ENCODE measurements around the gene KAT2B. TPM values are rescaled to one million over a fixed set of nuclear protein-coding genes. Genes with fewer than 3 reads are reported as not detected.

Gene KAT2B
- total and polyA plus RNA-seq, 4 donors, result 9.3 to 42.6 (median 17.3) TPM

GRCh38 chr3:20161714-20162113 is 121.5 kb downstream of the KAT2B start:
- Histone ChIP-seq H3K27me3 (ENCODE audit: control insufficient read depth in 3 of 3, insufficient read depth in 3 of 3, low read length in 2 of 3) (no peaks in the 10 kb centered on the region), H3K4me3 (no peak overlapping the region), H3K9ac (ENCODE audit: insufficient read depth in 1 of 2, low read length in 2 of 2) (no peak overlapping the region), H3K4me1 (ENCODE audit: control insufficient read depth in 5 of 5, insufficient read depth in 5 of 5, low read length in 5 of 5) (peaks cover 0 to 4% (median 0%) of the 10 kb centered on the region in 5 donors), H3K36me3 (ENCODE audit: control insufficient read depth in 4 of 4, insufficient read depth in 4 of 4, low read length in 4 of 4) (peaks cover 0 to 2% (median 0%) of the 10 kb centered on the region in 4 donors), H3K27ac (ENCODE audit: low read depth in 1 of 2, low read length in 1 of 2) (no peak overlapping the region), H3K9me3 (ENCODE audit: control insufficient read depth in 4 of 4, insufficient read depth in 3 of 4, low read length in 3 of 4) (no peaks in the 10 kb centered on the region)
- TF ChIP-seq CTCF (IDR thresholded peaks at IDR 0.05; ENCODE audit: control extremely low read depth, extremely low read depth), result no peak
- ATAC-seq (ENCODE audit: insufficient read depth, low FRiP score) (no peak), DNase-seq (no peak)
- WGBS, 2 donors, result 91 to 99% methylated on average over 2 of the region's 2 CpGs

GRCh38 chr3:20173844-20174410 is 133.7 kb downstream of the KAT2B start:
- DNase-seq (no peak), ATAC-seq (ENCODE audit: insufficient read depth, low FRiP score) (no peak)
- H3K9me3 ChIP-seq (ENCODE audit: control insufficient read depth in 4 of 4, insufficient read depth in 3 of 4, low read length in 3 of 4), result no peaks in the 10 kb centered on the region
- H3K27me3 ChIP-seq (ENCODE audit: control insufficient read depth in 3 of 3, insufficient read depth in 3 of 3, low read length in 2 of 3), result no peaks in the 10 kb centered on the region
- no peak for TF ChIP-seq CTCF (IDR thresholded peaks at IDR 0.05; ENCODE audit: control extremely low read depth, extremely low read depth)
- no peaks in the 10 kb centered on the region for H3K4me1 ChIP-seq (ENCODE audit: control insufficient read depth in 5 of 5, insufficient read depth in 5 of 5, low read length in 5 of 5)
- H3K4me3 ChIP-seq, result no peak overlapping the region
- 94% methylated on average over 4 of the region's 4 CpGs for WGBS, 2 donors
- peaks cover 0 to 3% (median under 1%) of the 10 kb centered on the region in 4 donors for H3K36me3 ChIP-seq (ENCODE audit: control insufficient read depth in 4 of 4, insufficient read depth in 4 of 4, low read length in 4 of 4)
- no peak overlapping the region for H3K9ac ChIP-seq (ENCODE audit: insufficient read depth in 1 of 2, low read length in 2 of 2)
- no peak overlapping the region for H3K27ac ChIP-seq (ENCODE audit: low read depth in 1 of 2, low read length in 1 of 2)

DNA sequence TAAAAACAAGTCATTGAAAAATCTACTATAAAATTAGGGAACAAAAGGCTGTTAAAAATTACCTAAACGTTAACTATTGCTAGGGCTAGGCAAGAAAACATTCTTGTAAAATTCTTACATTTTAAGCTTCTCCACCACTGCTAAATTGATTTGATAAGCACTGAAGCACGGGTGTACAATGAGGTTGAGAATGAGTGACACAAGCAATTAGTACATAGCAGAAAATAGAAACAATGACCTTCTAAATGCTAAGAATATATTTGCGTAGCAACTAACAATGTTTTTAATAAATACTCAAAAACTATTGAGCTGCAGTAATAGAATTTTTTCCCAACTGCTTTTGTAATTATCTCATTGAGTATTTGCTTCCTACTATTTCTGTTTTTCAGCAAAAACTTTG is 141.0 kb downstream of the KAT2B start:
- no peak for ATAC-seq (ENCODE audit: insufficient read depth, low FRiP score)
- H3K36me3 ChIP-seq (ENCODE audit: control insufficient read depth in 4 of 4, insufficient read depth in 4 of 4, low read length in 4 of 4), result peaks cover 0 to 12% (median 2%) of the 10 kb centered on the region in 4 donors
- no peak overlapping the region for H3K4me3 ChIP-seq
- H3K9ac ChIP-seq (ENCODE audit: insufficient read depth in 1 of 2, low read length in 2 of 2), result no peak overlapping the region
- H3K9me3 ChIP-seq (ENCODE audit: control insufficient read depth in 4 of 4, insufficient read depth in 3 of 4, low read length in 3 of 4), result no peaks in the 10 kb centered on the region
- no peak overlapping the region for H3K27ac ChIP-seq (ENCODE audit: low read depth in 1 of 2, low read length in 1 of 2)
- H3K4me1 ChIP-seq (ENCODE audit: control insufficient read depth in 5 of 5, insufficient read depth in 5 of 5, low read length in 5 of 5), result peaks cover 0 to 7% (median 0%) of the 10 kb centered on the region in 5 donors
- no peak for DNase-seq
- no peak for TF ChIP-seq CTCF (IDR thresholded peaks at IDR 0.05; ENCODE audit: control extremely low read depth, extremely low read depth)
- WGBS, 2 donors, result 88 to 90% methylated on average over 3 of the region's 3 CpGs
- H3K27me3 ChIP-seq (ENCODE audit: control insufficient read depth in 3 of 3, insufficient read depth in 3 of 3, low read length in 2 of 3), result no peaks in the 10 kb centered on the region

DNA sequence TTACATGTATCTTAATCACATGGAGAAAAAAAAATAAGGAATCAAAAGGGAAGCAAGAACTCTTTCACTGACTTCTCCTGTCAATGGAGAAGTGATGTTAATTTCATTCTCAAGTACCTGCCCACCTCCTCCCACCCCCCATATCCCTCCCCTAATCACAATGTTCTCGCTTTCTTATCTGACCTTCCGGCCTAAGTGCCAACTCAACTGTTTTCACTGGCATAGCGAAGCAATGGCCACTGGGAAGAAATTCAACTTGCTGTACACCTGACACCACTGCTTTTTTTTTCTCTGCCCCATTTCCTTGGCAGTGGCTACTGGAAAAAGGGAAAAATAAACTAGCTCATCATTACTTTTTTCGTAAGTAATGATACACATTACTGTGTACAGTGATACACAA is 142.0 kb downstream of the KAT2B start:
- Histone ChIP-seq H3K9me3 (ENCODE audit: control insufficient read depth in 4 of 4, insufficient read depth in 3 of 4, low read length in 3 of 4) (no peaks in the 10 kb centered on the region), H3K36me3 (ENCODE audit: control insufficient read depth in 4 of 4, insufficient read depth in 4 of 4, low read length in 4 of 4) (peaks cover 0 to 12% (median 2%) of the 10 kb centered on the region in 4 donors), H3K27ac (ENCODE audit: low read depth in 1 of 2, low read length in 1 of 2) (no peak overlapping the region), H3K4me1 (ENCODE audit: control insufficient read depth in 5 of 5, insufficient read depth in 5 of 5, low read length in 5 of 5) (peaks cover 0 to 12% (median 1%) of the 10 kb centered on the region in 5 donors), H3K9ac (ENCODE audit: insufficient read depth in 1 of 2, low read length in 2 of 2) (no peak overlapping the region), H3K4me3 (no peak overlapping the region), H3K27me3 (ENCODE audit: control insufficient read depth in 3 of 3, insufficient read depth in 3 of 3, low read length in 2 of 3) (no peaks in the 10 kb centered on the region)
- 88 to 94% methylated on average over 4 of the region's 4 CpGs for WGBS, 2 donors
- no peak for TF ChIP-seq CTCF (IDR thresholded peaks at IDR 0.05; ENCODE audit: control extremely low read depth, extremely low read depth)
- ATAC-seq (ENCODE audit: insufficient read depth, low FRiP score) (no peak), DNase-seq (no peak)
